HG02798 (cell line): ENCODE results near the gene ADGRG3.

Experiments used
- ATAC-seq: cut with Tn5 transposase; IDR thresholded peaks from one replicate; pipeline ENCODE4 v1.9.1; 2021; ENCODE audit warnings: mild to moderate bottlenecking; ENCODE audit not compliant: unreplicated experiment, poor library complexity

ADGRG3 gene

DNA sequence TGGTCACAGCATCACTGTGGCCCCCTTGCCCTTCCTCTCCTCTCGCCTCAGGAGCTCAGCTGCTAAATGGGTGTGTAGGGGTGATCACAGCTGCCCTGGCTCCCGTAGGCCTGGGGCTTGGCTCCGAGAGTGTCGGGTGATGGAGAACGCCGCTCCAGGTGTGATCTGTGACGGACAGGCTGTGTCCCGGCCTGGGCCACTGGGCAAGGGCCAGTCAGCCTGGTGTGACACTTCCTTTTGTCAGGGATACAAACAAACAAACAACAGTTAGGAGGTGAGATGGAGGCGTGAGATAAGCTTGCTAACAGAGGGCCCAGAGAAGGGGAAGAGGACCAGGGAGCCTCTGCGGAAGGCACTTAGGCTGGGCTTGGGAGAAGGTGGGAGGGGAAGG lies 37.7 kb upstream of the ADGRG3 start:
- no peak for ATAC-seq

DNA sequence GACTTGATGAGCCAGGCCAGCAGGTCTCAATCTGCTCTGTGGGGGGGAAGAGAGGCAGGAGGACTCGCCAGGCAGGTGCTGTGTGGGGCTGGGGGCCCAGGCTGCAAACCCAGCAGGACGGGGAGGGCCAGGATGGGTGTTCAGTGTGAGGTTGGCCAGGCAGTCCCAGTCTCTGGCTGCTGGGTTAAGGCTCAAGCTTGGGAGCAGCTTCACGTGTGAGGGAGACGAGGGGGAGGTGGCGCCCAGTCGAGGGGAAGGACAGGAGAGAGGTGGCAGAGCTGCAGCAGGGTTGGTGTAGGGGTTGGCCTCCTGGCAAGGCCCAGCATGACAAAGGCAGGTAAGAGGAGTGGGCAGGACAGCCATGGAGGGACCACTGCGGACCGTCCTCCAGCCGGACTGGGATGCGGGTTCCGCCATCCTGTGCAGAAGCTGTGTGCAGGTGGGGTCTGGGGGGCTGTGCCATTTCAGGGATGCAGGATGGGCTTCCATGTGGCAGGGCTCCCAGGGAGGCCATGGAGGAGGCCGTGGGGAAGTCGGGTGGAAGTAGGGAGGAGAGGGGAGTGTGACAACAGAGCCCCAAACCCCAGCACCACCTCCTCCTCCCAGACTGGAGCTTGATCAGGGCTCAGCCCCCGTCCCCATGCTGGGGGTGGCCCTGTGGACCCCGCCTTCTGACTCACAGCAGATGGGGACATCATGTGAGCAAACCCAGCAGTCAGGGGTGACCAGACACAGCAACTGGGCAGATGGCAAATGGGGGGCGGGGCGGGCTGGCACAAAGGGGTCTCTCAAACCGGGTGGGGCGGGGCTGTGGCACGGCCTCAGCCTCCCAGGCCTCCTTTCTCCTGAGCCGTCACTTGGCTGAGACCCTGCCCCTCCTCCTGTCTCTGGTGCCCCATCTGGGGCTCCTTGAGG lies 36.9 kb upstream of the ADGRG3 start:
- no peak for ATAC-seq

DNA sequence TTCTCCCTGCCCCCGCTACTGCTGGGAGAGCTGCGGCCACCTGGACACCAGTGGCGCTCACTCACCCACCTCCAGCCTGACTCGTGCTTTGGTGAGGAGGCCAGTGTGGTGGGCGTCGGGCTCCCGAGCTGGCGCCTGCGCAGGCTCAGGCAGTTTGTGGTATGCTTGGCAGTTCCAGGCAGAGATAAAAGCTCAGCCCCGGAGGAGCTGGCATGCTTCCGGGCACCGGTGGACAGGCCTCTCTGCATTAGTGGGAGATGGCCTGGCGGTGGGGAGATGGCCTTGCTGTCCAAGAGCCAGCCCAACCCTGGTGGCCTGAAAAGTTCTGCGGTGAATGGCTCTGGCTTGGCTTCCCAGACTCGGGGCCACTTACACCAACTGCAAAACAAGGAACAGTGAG lies 35.5 kb upstream of the ADGRG3 start:
- no peak for ATAC-seq

DNA sequence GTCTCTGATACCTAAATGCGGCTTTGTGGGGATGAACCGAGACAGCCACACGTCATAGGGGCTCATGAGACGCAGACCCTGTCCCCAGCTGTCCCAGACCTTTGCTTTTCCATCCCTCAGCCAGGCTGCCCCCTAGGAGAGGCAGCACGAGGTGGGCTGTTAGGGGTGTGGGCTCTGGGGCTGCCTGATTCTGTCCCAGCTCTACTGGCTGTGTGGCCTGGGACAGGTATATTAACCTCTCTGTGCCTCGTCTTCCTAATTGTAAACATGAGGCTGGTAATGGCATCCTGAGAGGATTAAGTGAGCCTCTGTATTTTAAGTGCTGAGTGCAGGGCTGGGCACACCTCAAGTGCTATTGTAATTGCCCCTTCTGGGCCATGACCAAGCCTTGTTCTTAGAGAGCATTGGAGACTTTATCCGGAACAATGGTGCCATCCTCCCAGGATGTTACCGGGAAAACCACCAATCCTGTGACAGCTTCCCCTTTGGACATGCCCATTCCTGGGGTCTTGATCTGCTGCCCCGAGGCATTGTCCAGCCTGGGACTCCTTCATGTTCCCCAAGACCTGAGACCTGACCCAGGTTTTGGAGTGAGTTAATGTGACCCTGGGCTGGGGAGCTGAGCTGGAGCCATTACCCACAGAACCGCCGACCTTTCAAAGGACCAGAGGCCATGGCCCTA lies 34.6 kb upstream of the ADGRG3 start:
- no peak for ATAC-seq

DNA sequence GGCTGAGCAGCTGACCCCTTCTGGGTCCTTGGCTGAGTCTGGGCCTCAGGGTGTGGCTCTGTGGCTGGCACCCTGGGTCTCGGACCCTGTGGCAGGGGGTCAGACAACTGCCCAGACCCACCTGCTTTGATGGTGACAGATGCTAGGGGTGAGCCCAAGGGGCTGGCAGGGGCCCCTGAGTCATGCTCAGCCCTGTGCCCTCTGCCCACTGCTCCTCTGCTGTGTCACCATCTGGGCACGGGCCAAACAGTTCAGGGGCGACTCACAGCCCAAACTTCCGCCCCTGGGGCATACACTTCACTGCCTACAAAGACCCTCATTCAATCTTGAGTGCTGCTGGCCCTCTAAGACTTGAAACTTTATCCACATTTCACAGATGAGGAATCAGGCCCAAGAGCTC lies 33.9 kb upstream of the ADGRG3 start:
- no peak for ATAC-seq

DNA sequence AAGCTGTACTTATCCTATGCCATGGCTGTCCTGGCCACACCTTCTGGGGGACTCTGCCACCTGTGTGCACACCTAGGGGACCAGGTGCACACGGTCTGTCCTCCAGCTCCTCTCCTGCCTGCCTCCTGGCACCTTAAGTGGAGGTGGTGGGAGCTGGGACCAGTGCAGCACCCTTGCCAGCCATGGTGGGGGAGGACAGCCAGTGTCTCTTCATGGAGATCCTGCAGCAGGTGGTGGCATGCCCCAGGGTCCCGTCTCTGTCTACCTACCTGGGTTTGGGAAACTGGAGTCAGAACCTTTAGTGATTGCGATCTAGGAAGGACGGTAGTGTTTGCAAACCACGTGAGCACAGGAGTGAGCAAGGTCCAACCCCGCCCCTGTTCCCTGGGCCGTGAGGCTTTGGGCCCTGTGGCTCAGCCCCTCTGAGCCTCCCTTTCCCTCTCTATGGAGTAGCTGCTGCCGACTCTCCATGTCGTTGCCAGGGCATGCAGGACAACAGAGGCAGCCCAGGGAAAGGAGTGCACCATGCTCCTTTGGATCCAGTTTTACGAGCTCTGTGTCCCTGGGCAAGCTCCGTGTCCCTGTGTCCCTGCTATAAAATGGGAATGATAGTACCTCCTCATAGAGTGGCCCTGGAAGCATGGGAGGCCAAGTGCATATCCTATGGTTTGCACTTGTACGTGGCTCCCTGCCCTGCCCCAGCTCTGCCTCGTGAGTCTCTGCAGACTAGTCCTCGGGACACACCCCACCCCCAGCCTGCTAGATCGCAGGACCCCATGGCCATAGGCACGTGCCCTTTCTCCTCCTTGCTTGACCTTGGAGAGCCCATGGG lies 32.6 kb upstream of the ADGRG3 start:
- no peak for ATAC-seq

DNA sequence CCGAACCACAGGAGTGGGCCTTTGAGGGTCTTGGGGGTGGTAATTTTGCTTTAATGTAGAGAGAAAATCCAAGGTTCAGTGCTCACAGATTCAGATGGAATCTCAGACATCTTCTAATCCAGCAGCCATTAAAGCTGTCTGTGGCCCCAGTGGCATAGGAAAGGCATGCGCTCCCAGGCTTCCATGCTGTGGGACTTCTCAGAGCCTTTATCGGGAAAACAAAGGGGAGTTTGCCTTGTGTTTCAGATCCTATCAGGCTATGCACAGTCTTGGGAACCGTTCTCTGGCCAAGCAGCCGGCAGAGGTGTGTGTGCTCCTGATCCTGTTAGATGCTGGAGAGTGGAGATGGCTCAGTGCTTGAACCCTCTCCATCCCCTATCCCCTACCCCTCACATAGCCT lies 31.9 kb upstream of the ADGRG3 start:
- no peak for ATAC-seq

DNA sequence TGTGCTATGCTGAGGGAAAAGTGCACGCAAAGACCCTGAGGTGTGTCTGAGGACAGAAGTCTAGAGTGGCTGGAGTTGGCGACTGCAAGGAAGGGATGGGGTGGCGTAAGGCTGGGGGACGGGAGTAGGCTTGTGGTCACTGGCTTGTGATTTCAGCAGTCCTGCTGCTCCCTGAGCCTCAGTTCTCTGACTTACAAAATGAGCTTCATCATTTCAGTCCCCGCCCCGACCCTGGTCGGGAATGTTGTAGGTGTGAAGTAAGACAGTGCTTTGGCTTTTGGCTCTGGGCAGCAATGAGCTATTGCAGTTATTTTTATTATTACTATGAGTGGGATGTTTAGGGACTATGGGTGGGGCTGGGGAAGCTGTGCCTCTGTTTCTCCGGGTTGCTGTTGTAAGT lies 31.1 kb upstream of the ADGRG3 start:
- no peak for ATAC-seq

DNA sequence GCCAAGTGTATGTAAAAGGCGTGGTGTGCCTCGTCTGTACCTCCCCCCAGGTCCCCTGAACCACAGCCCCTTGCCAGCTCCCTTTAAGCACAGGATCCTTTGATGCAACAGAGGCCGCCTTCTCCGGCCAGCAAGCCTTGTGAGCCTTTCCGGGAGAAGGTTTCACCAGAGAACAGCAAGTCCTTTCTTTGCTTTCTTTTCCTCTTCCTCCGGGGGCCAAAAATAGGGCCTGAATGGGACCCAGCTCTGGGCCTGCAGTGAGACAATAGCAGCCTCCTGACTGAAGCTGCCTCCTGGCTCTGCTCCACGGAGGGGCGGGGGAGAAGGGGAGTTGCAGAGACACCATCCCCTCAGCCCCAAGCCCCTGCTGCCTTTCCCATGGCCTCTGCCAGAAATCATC lies 30.7 kb upstream of the ADGRG3 start:
- ATAC-seq: no peak

DNA sequence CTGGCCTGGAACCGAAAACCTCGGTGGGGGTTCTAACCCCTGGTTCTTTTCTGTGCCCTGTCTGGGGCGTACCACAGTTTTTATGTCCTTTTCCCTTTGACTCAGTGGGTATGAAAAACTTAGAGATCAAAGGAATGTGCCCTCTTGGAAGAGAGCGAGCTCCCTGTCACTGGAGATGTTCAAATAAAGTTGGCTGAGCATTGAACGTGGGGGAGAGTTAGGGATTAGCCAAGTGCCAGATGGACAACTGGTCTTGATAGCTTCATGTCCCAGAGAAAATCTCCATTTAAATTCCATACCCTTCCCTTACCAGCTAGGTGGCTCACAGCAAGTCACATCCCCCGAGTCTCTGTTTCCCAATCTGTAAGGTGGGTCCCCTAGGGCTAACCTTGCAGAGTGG lies 30.1 kb upstream of the ADGRG3 start:
- no peak for ATAC-seq

DNA sequence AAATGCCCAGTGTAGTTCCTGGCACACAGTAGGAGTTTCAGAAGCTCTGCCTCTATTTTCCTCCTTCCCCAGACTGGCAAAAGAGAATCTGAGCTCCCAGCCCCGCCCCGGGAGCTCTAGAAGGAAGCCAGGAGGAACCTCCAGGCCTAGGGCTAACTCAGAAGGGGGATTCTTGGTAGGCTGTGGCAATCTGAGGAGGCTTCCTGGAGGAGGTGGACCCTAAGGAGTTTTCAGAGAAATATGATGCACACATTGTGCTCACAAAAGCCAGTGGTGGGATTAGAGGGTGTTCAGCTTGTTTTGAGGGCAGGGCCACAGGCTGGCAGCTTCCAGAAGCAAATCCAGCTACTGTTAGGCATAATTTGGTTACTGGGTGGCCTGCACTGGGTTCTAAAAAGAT lies 29.7 kb upstream of the ADGRG3 start:
- no peak for ATAC-seq

DNA sequence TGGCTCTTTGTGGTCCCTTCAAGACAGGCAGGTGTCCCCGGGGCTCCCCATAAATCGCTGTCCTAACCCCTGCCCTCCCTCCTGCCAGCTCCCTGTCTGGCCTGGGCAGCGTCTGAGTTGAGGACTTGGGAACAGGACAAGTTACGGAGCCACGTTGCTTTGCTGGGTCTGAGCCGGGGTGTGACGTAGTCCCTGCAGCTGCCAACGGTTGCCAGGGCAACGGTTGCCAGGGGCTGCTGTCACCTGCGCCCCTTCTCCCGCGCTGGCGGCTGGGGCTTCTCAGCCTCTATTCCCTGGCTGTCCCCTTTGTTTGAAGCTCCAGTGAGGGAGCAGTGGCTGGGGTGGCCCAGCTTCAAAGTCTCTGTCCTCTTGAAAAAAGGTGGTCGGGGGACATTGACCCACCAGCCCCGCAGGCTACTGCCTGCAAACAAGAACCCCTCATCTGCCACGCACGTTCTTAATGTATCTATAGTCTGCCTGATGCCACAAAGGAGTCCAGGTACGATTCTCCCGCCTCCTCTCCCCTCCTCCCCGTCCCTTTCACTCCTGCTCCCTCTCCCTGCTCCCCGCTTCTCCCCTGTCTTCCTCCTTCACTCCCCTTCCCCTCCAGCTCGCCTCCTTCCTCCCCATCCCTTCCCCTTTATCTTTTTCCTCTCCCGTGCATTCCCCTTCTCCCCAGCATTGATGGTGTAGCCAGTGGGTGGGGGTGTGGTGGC lies 28.8 kb upstream of the ADGRG3 start:
- no peak for ATAC-seq

DNA sequence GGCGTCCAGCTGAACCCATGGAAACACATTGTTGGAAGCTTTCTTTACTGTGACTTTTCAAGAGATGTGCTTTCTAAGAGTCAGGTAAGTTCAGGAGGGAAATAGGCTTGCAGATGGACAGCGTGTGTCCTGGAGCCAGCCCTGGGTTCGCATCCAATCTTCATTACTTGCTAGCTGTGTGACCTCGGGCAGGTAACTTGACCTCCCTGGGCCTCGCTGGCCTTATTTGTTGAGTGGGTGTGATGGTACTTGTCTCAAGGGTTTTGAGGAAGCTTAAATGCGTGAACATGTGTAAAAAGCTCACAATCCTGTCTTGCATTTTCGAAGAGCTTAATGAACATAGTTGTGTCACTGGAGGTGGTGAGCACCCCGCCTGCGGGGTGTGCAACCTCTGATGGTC lies 27.9 kb upstream of the ADGRG3 start:
- no peak for ATAC-seq

DNA sequence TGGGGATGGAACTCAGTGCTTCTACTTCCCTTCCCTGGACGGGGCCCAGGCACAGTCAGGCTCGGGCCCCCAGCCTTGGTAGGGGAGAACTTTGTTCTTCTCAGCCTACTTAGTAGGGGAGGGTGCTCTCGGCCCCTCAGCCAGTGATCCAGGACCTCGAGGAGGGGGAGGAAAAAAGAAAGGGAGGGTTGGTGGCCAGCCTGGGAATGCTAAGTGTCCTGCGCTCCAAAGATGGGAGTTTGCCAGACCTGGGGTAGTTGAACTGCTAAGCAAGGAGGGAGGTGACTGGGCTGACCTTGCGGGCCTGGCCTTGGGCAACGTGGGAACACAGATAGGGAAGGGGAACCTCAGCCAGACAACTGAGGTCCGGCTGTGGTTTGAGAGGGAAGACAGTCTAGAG lies 27.5 kb upstream of the ADGRG3 start:
- ATAC-seq: no peak

DNA sequence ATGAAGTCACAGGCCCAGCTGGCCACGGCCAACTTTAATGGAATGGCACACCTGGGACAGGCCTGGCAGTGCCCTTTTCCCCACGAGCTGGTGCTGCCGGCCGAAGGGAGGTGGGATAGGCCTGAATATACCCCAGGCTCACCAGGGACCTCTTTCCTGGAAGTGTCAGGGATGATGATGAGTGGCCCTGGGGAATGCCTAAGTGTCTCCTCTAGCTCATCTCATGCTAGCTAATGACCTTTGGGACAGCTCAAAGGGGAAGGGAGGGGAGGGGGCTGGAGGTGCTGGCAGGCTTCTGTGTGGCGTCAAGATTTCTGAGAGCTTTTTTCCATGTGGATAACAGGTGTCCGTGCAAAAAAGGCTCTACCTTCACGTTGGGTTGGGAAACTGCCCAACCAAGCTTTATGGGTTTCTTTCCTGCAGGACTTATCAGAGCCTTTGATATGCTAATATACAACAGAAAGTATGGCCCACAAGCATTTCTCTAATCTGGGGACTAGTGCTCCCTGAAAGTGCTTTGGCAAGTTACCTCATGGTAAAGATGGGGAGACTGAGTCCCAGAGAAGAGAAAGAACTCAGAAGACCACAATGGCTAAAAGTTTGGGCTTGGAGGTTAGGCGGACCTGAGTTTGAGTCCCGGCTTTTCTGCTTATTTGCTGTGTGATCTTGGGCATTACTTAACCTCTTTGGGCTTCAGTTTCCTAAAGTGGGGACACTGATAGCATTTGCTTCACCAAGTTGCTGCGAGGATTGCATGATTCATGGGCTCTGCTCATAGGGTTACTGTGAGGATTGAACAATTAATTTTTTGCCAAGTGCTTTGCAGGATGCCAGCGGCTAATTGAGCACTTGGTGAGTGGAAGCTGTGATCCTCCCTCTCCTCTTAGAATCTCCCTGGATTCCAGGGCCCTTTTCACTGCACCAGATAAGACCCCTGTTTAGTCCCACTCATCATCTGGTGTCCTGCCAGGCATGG lies 25.7 kb upstream of the ADGRG3 start:
- ATAC-seq: no peak

DNA sequence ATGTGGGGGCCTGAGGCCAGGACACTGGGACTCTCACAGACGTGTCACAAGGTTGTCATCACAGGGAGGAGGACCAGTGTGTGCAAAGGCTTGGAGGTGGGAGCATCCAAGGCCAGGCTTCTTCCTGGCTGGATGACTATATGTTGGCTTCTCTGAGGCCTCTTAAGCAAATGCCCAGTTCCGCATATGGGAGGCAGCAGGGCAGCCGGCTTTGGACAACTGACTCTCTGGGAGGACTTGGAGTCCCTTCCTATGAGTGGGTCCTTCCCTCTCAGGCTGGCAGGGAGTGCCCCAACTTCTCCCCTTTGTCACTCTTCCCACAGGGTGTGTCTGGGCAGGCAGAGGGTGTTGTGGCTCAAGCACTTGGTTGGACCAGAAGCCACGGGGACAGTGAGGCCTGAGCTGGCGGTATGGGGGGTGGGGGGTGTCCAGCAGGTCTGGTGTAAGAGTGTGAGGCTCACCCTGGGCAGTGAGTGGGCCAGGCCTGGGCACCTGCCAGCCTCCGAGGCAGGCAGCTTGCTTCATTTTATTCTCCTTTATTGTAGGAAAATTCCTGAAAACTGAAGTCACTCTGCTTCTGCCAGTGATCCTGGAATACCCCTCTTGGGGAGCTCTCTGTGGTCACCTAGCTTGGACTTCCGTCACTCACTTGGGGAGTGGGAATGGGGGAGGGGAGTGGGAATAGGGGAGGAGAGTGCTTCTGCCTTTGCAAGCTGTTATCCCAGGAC lies 24.8 kb upstream of the ADGRG3 start:
- ATAC-seq: no peak

DNA sequence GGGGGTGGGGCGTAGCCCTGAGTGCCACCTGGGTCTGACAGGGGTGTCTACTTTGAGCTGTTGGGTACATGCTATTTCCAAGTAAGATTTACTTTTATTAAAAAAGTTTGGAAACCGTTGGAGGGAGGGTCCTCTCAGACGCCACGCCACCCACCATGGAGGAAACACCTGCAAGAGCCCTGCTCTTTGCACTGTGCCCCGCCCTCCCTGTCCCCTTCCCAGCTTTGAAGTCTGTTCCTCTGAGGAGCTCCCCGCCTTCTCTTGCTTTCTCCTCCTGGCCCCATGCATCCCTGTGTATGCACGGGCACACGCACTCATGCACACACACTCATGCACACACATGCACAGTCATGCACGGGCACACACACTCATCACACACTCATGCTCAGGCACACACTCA lies 24.2 kb upstream of the ADGRG3 start:
- ATAC-seq: no peak

DNA sequence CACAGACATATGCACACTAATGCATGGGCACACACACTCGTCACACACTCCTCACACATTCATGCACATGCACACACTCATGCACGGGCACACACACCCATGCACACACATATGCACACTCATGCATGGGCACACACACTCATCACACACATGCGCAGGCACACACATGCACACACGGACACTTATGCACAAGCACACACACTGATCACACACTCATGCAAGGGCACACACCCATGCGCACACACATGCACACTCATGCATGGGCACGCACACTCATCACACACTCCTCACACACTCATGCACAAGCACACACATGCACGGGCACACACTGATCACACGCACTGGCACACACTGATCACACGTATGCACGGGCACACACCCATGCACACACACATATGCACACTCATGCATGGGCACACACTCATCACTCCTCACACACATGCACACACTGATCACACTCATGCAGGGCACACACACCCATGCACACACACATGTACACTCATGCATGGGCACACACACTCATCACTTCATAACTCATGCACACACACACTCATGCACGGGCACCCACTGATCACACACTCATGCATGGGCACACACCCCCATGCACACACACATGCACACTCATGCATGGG lies 23.6 kb upstream of the ADGRG3 start:
- ATAC-seq: no peak
